ENCODE results near the gene KCTD3. TPM values are rescaled to one million over a fixed set of nuclear protein-coding genes. Genes with fewer than 3 reads are reported as not detected.

KCTD3 gene
- total RNA-seq, 2 experiments from 2014 or later: 1.9 to 3.0 TPM

GRCh38 chr1:215539803-215540570 is 27.1 kb upstream of the KCTD3 start:
- Mint-ChIP-seq H3K27me3 (ENCODE audit: low read depth) (peaks cover 11% of the 10 kb centered on the region), H3K4me1 (ENCODE audit: low read depth) (peaks cover 11% of the 10 kb centered on the region), H3K9me3 (ENCODE audit: insufficient read depth) (peaks cover 4% of the 10 kb centered on the region), H3K27ac (no peak overlapping the region), H3K4me3 (no peak overlapping the region), H3K36me3 (ENCODE audit: low read depth) (no peaks in the 10 kb centered on the region)
- ATAC-seq: no peak
- ChIA-PET CTCF (no interaction called here), POLR2A (no interaction called here)
- no peak for DNase-seq

- DNase-seq (no peak), ATAC-seq (no peak)
- CTCF ChIA-PET: no interaction called here
- POLR2A ChIA-PET: no interaction called here
- no peak overlapping the region for H3K27ac Mint-ChIP-seq
- H3K27me3 Mint-ChIP-seq (ENCODE audit: low read depth): peaks cover 6% of the 10 kb centered on the region
- no peaks in the 10 kb centered on the region for H3K36me3 Mint-ChIP-seq (ENCODE audit: low read depth)
- peaks cover 4% of the 10 kb centered on the region for H3K9me3 Mint-ChIP-seq (ENCODE audit: insufficient read depth)
- H3K4me1 Mint-ChIP-seq (ENCODE audit: low read depth): peaks cover 11% of the 10 kb centered on the region
- no peak overlapping the region for H3K4me3 Mint-ChIP-seq
Observed at GRCh38 chr1:215542301-215542700, 24.8 kb upstream of the KCTD3 start.

GRCh38 chr1:215543191-215543606 is 23.9 kb upstream of the KCTD3 start:
- DNase-seq (no peak), ATAC-seq (no peak)
- H3K27me3 Mint-ChIP-seq (ENCODE audit: low read depth): peaks cover 6% of the 10 kb centered on the region
- ChIA-PET POLR2A (no interaction called here), CTCF (no interaction called here)
- H3K4me3 Mint-ChIP-seq: no peak overlapping the region
- peaks cover 11% of the 10 kb centered on the region for H3K4me1 Mint-ChIP-seq (ENCODE audit: low read depth)
- no peaks in the 10 kb centered on the region for H3K36me3 Mint-ChIP-seq (ENCODE audit: low read depth)
- no peak overlapping the region for H3K27ac Mint-ChIP-seq
- H3K9me3 Mint-ChIP-seq (ENCODE audit: insufficient read depth): peaks cover 4% of the 10 kb centered on the region

- Mint-ChIP-seq H3K4me3 (no peak overlapping the region), H3K36me3 (ENCODE audit: low read depth) (no peaks in the 10 kb centered on the region), H3K27ac (no peak overlapping the region), H3K27me3 (ENCODE audit: low read depth) (peaks cover 6% of the 10 kb centered on the region), H3K4me1 (ENCODE audit: low read depth) (peaks cover 11% of the 10 kb centered on the region), H3K9me3 (ENCODE audit: insufficient read depth) (peaks cover 4% of the 10 kb centered on the region)
- ATAC-seq (no peak), DNase-seq (no peak)
- POLR2A ChIA-PET: no interaction called here
- CTCF ChIA-PET: no interaction called here
Observed at GRCh38 chr1:215543806-215544205, 23.3 kb upstream of the KCTD3 start.

GRCh38 chr1:215544566-215544965 is 22.5 kb upstream of the KCTD3 start:
- H3K27ac Mint-ChIP-seq: no peak overlapping the region
- H3K4me3 Mint-ChIP-seq: no peak overlapping the region
- CTCF ChIA-PET: no interaction called here
- POLR2A ChIA-PET: no interaction called here
- peaks cover 3% of the 10 kb centered on the region for H3K27me3 Mint-ChIP-seq (ENCODE audit: low read depth)
- peaks cover 4% of the 10 kb centered on the region for H3K9me3 Mint-ChIP-seq (ENCODE audit: insufficient read depth)
- DNase-seq: no peak
- H3K36me3 Mint-ChIP-seq (ENCODE audit: low read depth): no peaks in the 10 kb centered on the region
- peaks cover 11% of the 10 kb centered on the region for H3K4me1 Mint-ChIP-seq (ENCODE audit: low read depth)
- no peak for ATAC-seq

- peaks cover 4% of the 10 kb centered on the region for H3K9me3 Mint-ChIP-seq (ENCODE audit: insufficient read depth)
- H3K4me3 Mint-ChIP-seq: no peak overlapping the region
- DNase-seq (no peak), ATAC-seq (no peak)
- no peaks in the 10 kb centered on the region for H3K36me3 Mint-ChIP-seq (ENCODE audit: low read depth)
- H3K27ac Mint-ChIP-seq: no peak overlapping the region
- H3K4me1 Mint-ChIP-seq (ENCODE audit: low read depth): peaks cover 11% of the 10 kb centered on the region
- POLR2A ChIA-PET: no interaction called here
- CTCF ChIA-PET: no interaction called here
- peaks cover 3% of the 10 kb centered on the region for H3K27me3 Mint-ChIP-seq (ENCODE audit: low read depth)
Observed at GRCh38 chr1:215545096-215545495, 22.0 kb upstream of the KCTD3 start.

- H3K4me3 Mint-ChIP-seq: no peak overlapping the region
- H3K4me1 Mint-ChIP-seq (ENCODE audit: low read depth): peaks cover 11% of the 10 kb centered on the region
- CTCF ChIA-PET: no interaction called here
- POLR2A ChIA-PET: no interaction called here
- H3K9me3 Mint-ChIP-seq (ENCODE audit: insufficient read depth): peaks cover 4% of the 10 kb centered on the region
- DNase-seq (no peak), ATAC-seq (no peak)
- H3K27ac Mint-ChIP-seq: no peak overlapping the region
- peaks cover 3% of the 10 kb centered on the region for H3K27me3 Mint-ChIP-seq (ENCODE audit: low read depth)
- no peaks in the 10 kb centered on the region for H3K36me3 Mint-ChIP-seq (ENCODE audit: low read depth)
Observed at GRCh38 chr1:215547011-215547410, 20.1 kb upstream of the KCTD3 start.

- no peaks in the 10 kb centered on the region for H3K4me1 Mint-ChIP-seq (ENCODE audit: low read depth)
- H3K9me3 Mint-ChIP-seq (ENCODE audit: insufficient read depth): peaks cover 13% of the 10 kb centered on the region
- peaks cover 4% of the 10 kb centered on the region for H3K27me3 Mint-ChIP-seq (ENCODE audit: low read depth)
- no peak overlapping the region for H3K4me3 Mint-ChIP-seq
- DNase-seq: no peak
- ATAC-seq: no peak
- ChIA-PET CTCF (no interaction called here), POLR2A (no interaction called here)
- no peak overlapping the region for H3K27ac Mint-ChIP-seq
- no peaks in the 10 kb centered on the region for H3K36me3 Mint-ChIP-seq (ENCODE audit: low read depth)
Observed at GRCh38 chr1:215551806-215552205, 15.3 kb upstream of the KCTD3 start.

- no peaks in the 10 kb centered on the region for H3K36me3 Mint-ChIP-seq (ENCODE audit: low read depth)
- no peak overlapping the region for H3K27ac Mint-ChIP-seq
- H3K4me3 Mint-ChIP-seq: no peak overlapping the region
- no peak for DNase-seq
- POLR2A ChIA-PET: no interaction called here
- CTCF ChIA-PET: no interaction called here
- H3K9me3 Mint-ChIP-seq (ENCODE audit: insufficient read depth): peaks cover 13% of the 10 kb centered on the region
- ATAC-seq: no peak
- no peaks in the 10 kb centered on the region for H3K4me1 Mint-ChIP-seq (ENCODE audit: low read depth)
- H3K27me3 Mint-ChIP-seq (ENCODE audit: low read depth): peaks cover 4% of the 10 kb centered on the region
Observed at GRCh38 chr1:215554865-215555264, 12.2 kb upstream of the KCTD3 start.

GRCh38 chr1:215555531-215555930 is 11.6 kb upstream of the KCTD3 start:
- CTCF ChIA-PET: no interaction called here
- Mint-ChIP-seq H3K36me3 (ENCODE audit: low read depth) (no peaks in the 10 kb centered on the region), H3K27ac (no peak overlapping the region), H3K27me3 (ENCODE audit: low read depth) (peaks cover 4% of the 10 kb centered on the region), H3K4me1 (ENCODE audit: low read depth) (no peaks in the 10 kb centered on the region), H3K9me3 (ENCODE audit: insufficient read depth) (peaks cover 13% of the 10 kb centered on the region), H3K4me3 (no peak overlapping the region)
- DNase-seq (no peak), ATAC-seq (no peak)
- POLR2A ChIA-PET: no interaction called here

GRCh38 chr1:215556996-215557395 is 10.1 kb upstream of the KCTD3 start:
- DNase-seq (no peak), ATAC-seq (no peak)
- Mint-ChIP-seq H3K4me1 (ENCODE audit: low read depth) (no peaks in the 10 kb centered on the region), H3K27ac (no peak overlapping the region), H3K36me3 (ENCODE audit: low read depth) (no peaks in the 10 kb centered on the region), H3K4me3 (no peak overlapping the region), H3K27me3 (ENCODE audit: low read depth) (peaks cover 4% of the 10 kb centered on the region), H3K9me3 (ENCODE audit: insufficient read depth) (peaks cover 13% of the 10 kb centered on the region)
- POLR2A ChIA-PET: no interaction called here
- CTCF ChIA-PET: no interaction called here

- ChIA-PET POLR2A (no interaction called here), CTCF (no interaction called here)
- no peak overlapping the region for H3K27ac Mint-ChIP-seq
- ATAC-seq (no peak), DNase-seq (no peak)
- no peak overlapping the region for H3K4me3 Mint-ChIP-seq
- H3K36me3 Mint-ChIP-seq (ENCODE audit: low read depth): no peaks in the 10 kb centered on the region
- H3K4me1 Mint-ChIP-seq (ENCODE audit: low read depth): no peaks in the 10 kb centered on the region
- H3K9me3 Mint-ChIP-seq (ENCODE audit: insufficient read depth): peaks cover 13% of the 10 kb centered on the region
- peaks cover 4% of the 10 kb centered on the region for H3K27me3 Mint-ChIP-seq (ENCODE audit: low read depth)
Observed at GRCh38 chr1:215557504-215557903, 9.6 kb upstream of the KCTD3 start.

GRCh38 chr1:215557992-215558626 is 9.0 kb upstream of the KCTD3 start:
- ATAC-seq (no peak), DNase-seq (no peak)
- H3K4me1 Mint-ChIP-seq (ENCODE audit: low read depth): no peaks in the 10 kb centered on the region
- H3K27me3 Mint-ChIP-seq (ENCODE audit: low read depth): peaks cover 4% of the 10 kb centered on the region
- H3K4me3 Mint-ChIP-seq: no peak overlapping the region
- POLR2A ChIA-PET: no interaction called here
- H3K9me3 Mint-ChIP-seq (ENCODE audit: insufficient read depth): peaks cover 13% of the 10 kb centered on the region
- H3K27ac Mint-ChIP-seq: no peak overlapping the region
- CTCF ChIA-PET: no interaction called here
- no peaks in the 10 kb centered on the region for H3K36me3 Mint-ChIP-seq (ENCODE audit: low read depth)
